NCI-H460 (cell line): Measurements from ENCODE around the gene FIG4. TPM values are rescaled to one million over a fixed set of nuclear protein-coding genes. Genes with fewer than 3 reads are reported as not detected.

Source experiments
- total RNA-seq: library from RNA; depleted of rRNA; stranded (reverse); fragments of >200 nt; shearing (Covaris generic); gene quantifications from 2 replicates; pipeline ENCODE4 v1.2.3, GENCODE V29; 2014; rRNA removed

FIG4 gene
- total RNA-seq, 1 experiment from 2014 or later = 9.7 TPM

Other genes starting within 250 kb of the FIG4 start
- 9.3 and 13.1 TPM in 2 replicates for gene MICAL1, start 235.5 kb upstream of the FIG4 start, total RNA-seq
- 7.7 and 9.6 TPM in 2 replicates for gene ZBTB24, start 208.1 kb upstream of the FIG4 start, total RNA-seq
- 4.7 and 5.6 TPM in 2 replicates for gene AK9, start 94 bp upstream of the FIG4 start, total RNA-seq